Suprapubic skin (tissue), 4 donors: ENCODE data around the gene ZSWIM6. TPM values are rescaled to one million over a fixed set of nuclear protein-coding genes. Genes with fewer than 3 reads are reported as not detected.

Experiments used
- DNase-seq, 2 donors: peaks; one replicate each; pipeline ENCODE4 v3.0.0-alpha.2; 2019; ENCODE audit warnings: low spot score in 2 of 2
- H3K27ac ChIP-seq: fragments of 200-600 bp; sonication (generic); one replicate; pipeline ENCODE4 v1.5.1; 2019
- H3K27me3 ChIP-seq: fragments of 200-600 bp; sonication (generic); one replicate; pipeline ENCODE4 v1.5.1; 2019
- H3K36me3 ChIP-seq: fragments of 200-600 bp; sonication (generic); one replicate; pipeline ENCODE4 v1.5.1; 2019
- H3K4me1 ChIP-seq: fragments of 200-600 bp; sonication (generic); one replicate; pipeline ENCODE4 v1.5.1; 2019
- H3K4me3 ChIP-seq: fragments of 200-600 bp; sonication (generic); one replicate; pipeline ENCODE4 v1.5.1; 2019; ENCODE audit warnings: mild to moderate bottlenecking
- H3K9me3 ChIP-seq: fragments of 200-600 bp; sonication (generic); one replicate; pipeline ENCODE4 v1.5.1; 2019
- EP300 ChIP-seq: sonication (generic); formaldehyde crosslinking; IDR thresholded peaks from one replicate; pipeline ENCODE4 v1.6.1; 2017; ENCODE audit warnings: antibody characterized with exemption
- POLR2A ChIP-seq, 2 donors: fragments of 450-650 bp; IDR thresholded peaks; one replicate each; pipeline ENCODE4 v1.6.1; 2017; ENCODE audit warnings: antibody characterized with exemption in 2 of 2, mild to moderate bottlenecking in 2 of 2, moderate library complexity in 2 of 2
- POLR2AphosphoS5 ChIP-seq, 3 donors: sonication (generic); formaldehyde crosslinking; IDR thresholded peaks; one replicate each; pipeline ENCODE4 v1.6.1; 2017; ENCODE audit warnings: antibody characterized with exemption in 3 of 3
- WGBS: methylation state at CpG from one replicate; pipeline ENCODE4 v1.1.5; 2018; 5-methylcytosine and 5-hydroxymethylcytosine counted together
- total RNA-seq, 4 donors: library from RNA; depleted of rRNA; stranded (reverse); fragments of >200 nt; gene quantifications; one replicate each; pipeline ENCODE4 v1.1.0, GENCODE V29; 2016
- TF ChIP-seq, protein P1 (sequence below), 2 donors: fragments of 200-600 bp in 1 of 2; fragments of 450-650 bp in 1 of 2; sonication (generic) in 1 of 2; IDR thresholded peaks; one replicate each; pipeline ENCODE4 v1.5.1; 2016 to 2019; ENCODE audit warnings: antibody characterized with exemption in 2 of 2, mild to moderate bottlenecking in 1 of 2, moderate library complexity in 1 of 2

The ZSWIM6 gene
- total RNA-seq, 4 donors from 2014 or later = 7.3 to 12.2 (median 8.2) TPM

GRCh38 chr5:61493973-61494372 lies 161.9 kb downstream of the ZSWIM6 start:
- no peak overlapping the region for H3K4me3 ChIP-seq
- 89% methylated on average over 7 of the region's 7 CpGs for WGBS
- H3K4me1 ChIP-seq = peaks cover 5% of the 10 kb centered on the region
- no peaks in the 10 kb centered on the region for H3K9me3 ChIP-seq
- DNase-seq = no peak
- H3K27me3 ChIP-seq = no peaks in the 10 kb centered on the region
- no peak for TF ChIP-seq EP300
- no peak for TF ChIP-seq POLR2A (IDR thresholded peaks at IDR 0.05)
- no peak for TF ChIP-seq POLR2AphosphoS5 (IDR thresholded peaks at IDR 0.05)
- TF ChIP-seq, protein P1, sequence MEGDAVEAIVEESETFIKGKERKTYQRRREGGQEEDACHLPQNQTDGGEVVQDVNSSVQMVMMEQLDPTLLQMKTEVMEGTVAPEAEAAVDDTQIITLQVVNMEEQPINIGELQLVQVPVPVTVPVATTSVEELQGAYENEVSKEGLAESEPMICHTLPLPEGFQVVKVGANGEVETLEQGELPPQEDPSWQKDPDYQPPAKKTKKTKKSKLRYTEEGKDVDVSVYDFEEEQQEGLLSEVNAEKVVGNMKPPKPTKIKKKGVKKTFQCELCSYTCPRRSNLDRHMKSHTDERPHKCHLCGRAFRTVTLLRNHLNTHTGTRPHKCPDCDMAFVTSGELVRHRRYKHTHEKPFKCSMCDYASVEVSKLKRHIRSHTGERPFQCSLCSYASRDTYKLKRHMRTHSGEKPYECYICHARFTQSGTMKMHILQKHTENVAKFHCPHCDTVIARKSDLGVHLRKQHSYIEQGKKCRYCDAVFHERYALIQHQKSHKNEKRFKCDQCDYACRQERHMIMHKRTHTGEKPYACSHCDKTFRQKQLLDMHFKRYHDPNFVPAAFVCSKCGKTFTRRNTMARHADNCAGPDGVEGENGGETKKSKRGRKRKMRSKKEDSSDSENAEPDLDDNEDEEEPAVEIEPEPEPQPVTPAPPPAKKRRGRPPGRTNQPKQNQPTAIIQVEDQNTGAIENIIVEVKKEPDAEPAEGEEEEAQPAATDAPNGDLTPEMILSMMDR (IDR thresholded peaks at IDR 0.05) = no peak
- H3K36me3 ChIP-seq = peaks cover 3% of the 10 kb centered on the region
- no peak overlapping the region for H3K27ac ChIP-seq

DNA sequence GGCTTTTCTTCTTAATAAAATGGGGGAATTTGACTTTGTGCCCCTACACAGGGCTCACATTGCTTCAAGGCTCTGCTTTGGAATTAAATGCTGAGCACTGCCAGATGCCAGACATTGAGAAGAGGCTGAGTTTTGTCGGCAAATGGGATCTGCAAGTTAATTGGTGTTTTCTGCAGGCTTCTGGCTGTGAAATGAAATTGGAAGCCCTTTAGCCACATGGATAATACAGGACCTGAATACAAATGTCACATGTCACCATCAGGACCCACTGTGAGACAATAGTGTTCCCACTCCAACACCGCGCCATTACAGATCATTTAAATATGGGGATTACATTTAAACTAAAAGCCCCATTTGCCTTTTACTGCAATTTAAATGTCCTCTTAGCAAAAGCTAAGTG lies 164.4 kb downstream of the ZSWIM6 start:
- 86% methylated on average over 3 of the region's 3 CpGs for WGBS
- H3K27ac ChIP-seq = no peak overlapping the region
- H3K36me3 ChIP-seq = peaks cover 3% of the 10 kb centered on the region
- TF ChIP-seq POLR2AphosphoS5 (IDR thresholded peaks at IDR 0.05) (no peak), POLR2A (IDR thresholded peaks at IDR 0.05) (no peak), EP300 (no peak)
- TF ChIP-seq, protein P1 (IDR thresholded peaks at IDR 0.05) = no peak
- DNase-seq = no peak
- H3K9me3 ChIP-seq = no peaks in the 10 kb centered on the region
- H3K4me3 ChIP-seq = no peak overlapping the region
- H3K4me1 ChIP-seq = peaks cover 5% of the 10 kb centered on the region
- H3K27me3 ChIP-seq = no peaks in the 10 kb centered on the region

DNA sequence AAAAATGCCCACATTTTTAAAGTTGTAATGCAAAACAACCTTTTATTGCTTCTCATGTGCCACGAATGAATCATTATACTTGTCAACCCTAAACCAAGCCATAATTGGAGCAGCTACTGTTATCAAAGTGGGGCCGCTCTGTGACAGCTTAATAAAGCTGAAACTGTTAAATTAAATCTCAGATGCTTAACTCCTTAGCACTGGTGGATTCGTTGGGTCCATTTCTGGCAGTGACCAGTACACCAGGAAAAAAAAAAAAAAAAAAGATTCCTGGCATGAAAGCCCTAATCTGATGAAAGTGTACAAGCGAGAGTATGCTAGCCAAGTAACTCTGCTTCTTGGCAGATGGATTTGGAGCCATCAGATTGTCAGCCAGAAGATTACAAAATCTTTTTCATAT lies 164.8 kb downstream of the ZSWIM6 start:
- no peak for DNase-seq
- Histone ChIP-seq H3K9me3 (no peaks in the 10 kb centered on the region), H3K27ac (no peak overlapping the region), H3K36me3 (peaks cover 3% of the 10 kb centered on the region), H3K4me3 (no peak overlapping the region), H3K27me3 (no peaks in the 10 kb centered on the region), H3K4me1 (peaks cover 5% of the 10 kb centered on the region)
- 38% methylated on average over 4 of the region's 4 CpGs for WGBS
- no peak for TF ChIP-seq POLR2A (IDR thresholded peaks at IDR 0.05)
- TF ChIP-seq EP300 = no peak
- TF ChIP-seq, protein P1 (IDR thresholded peaks at IDR 0.05) = no peak
- no peak for TF ChIP-seq POLR2AphosphoS5 (IDR thresholded peaks at IDR 0.05)

GRCh38 chr5:61498121-61498520 lies 166.1 kb downstream of the ZSWIM6 start:
- TF ChIP-seq EP300 (no peak), POLR2A (IDR thresholded peaks at IDR 0.05) (no peak), POLR2AphosphoS5 (IDR thresholded peaks at IDR 0.05) (no peak)
- TF ChIP-seq, protein P1 (IDR thresholded peaks at IDR 0.05) = no peak
- Histone ChIP-seq H3K27ac (no peak overlapping the region), H3K9me3 (no peaks in the 10 kb centered on the region), H3K27me3 (no peaks in the 10 kb centered on the region), H3K4me1 (peaks cover 5% of the 10 kb centered on the region), H3K4me3 (no peak overlapping the region), H3K36me3 (peaks cover 3% of the 10 kb centered on the region)
- WGBS = 96% methylated on average over 5 of the region's 5 CpGs
- DNase-seq = no peak

GRCh38 chr5:61501971-61502370 lies 169.9 kb downstream of the ZSWIM6 start:
- TF ChIP-seq POLR2AphosphoS5 (IDR thresholded peaks at IDR 0.05) = no peak
- Histone ChIP-seq H3K4me3 (no peak overlapping the region), H3K27me3 (no peaks in the 10 kb centered on the region), H3K4me1 (no peaks in the 10 kb centered on the region), H3K36me3 (no peaks in the 10 kb centered on the region), H3K9me3 (no peaks in the 10 kb centered on the region), H3K27ac (no peak overlapping the region)
- no peak for DNase-seq
- WGBS = 82% methylated on average over 3 of the region's 3 CpGs

DNA sequence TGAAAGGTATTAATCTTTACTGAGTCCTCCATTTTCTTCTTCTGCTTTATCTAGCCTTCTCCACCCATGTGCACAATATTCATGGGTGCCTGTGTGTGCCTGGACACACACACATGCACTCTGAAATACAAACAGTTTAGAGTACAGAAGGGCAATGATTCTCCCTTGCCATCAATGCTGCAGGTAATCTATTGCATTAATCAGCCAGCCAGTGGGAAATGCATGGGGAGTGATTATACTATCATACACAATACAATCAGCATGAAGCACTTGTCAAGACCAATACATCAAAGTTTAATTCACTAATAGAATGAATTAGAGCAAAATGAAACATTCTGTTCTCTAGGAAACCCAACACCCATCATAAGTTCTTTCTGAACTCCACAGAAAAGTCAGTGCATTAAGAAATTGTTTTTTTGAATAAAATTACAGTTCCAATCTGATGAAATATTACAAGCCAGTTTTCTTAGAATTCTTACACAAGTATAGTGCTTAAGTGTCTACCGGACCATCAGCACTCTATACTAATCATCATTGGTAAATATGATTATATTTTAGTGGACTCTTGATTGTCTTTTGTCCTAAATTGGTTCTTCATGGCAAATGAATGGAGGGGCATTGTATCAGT lies 172.2 kb downstream of the ZSWIM6 start:
- no peak overlapping the region for H3K4me3 ChIP-seq
- TF ChIP-seq EP300 (no peak), POLR2AphosphoS5 (IDR thresholded peaks at IDR 0.05) (no peak), POLR2A (IDR thresholded peaks at IDR 0.05) (no peak)
- TF ChIP-seq, protein P1 (IDR thresholded peaks at IDR 0.05) = no peak
- DNase-seq = no peak
- H3K36me3 ChIP-seq = no peaks in the 10 kb centered on the region
- no peaks in the 10 kb centered on the region for H3K4me1 ChIP-seq
- no peaks in the 10 kb centered on the region for H3K27me3 ChIP-seq
- H3K9me3 ChIP-seq = no peaks in the 10 kb centered on the region
- WGBS = 98% methylated on average over 1 of the region's 1 CpG
- no peak overlapping the region for H3K27ac ChIP-seq
